HG03095 (cell line): ENCODE data around the gene NAA50.

ENCODE experiments used
- ATAC-seq: cut with Tn5 transposase; IDR thresholded peaks from one replicate; pipeline ENCODE4 v1.9.1; 2021; ENCODE audit warnings: moderate library complexity; ENCODE audit not compliant: unreplicated experiment

Gene NAA50

GRCh38 chr3:113695431-113695785 lies 50.6 kb downstream of the NAA50 start:
- no peak for ATAC-seq

GRCh38 chr3:113690482-113690881 lies 55.6 kb downstream of the NAA50 start:
- ATAC-seq, result no peak

GRCh38 chr3:113685956-113686721 lies 59.9 kb downstream of the NAA50 start:
- ATAC-seq, result no peak

GRCh38 chr3:113685124-113685523 lies 60.9 kb downstream of the NAA50 start:
- ATAC-seq, result no peak

- no peak for ATAC-seq
Observed at GRCh38 chr3:113684271-113684819, 61.7 kb downstream of the NAA50 start.

GRCh38 chr3:113678773-113679172 lies 67.3 kb downstream of the NAA50 start:
- ATAC-seq, result no peak

GRCh38 chr3:113677737-113678136 lies 68.3 kb downstream of the NAA50 start:
- no peak for ATAC-seq

- ATAC-seq, result no peak
Observed at GRCh38 chr3:113676261-113676660, 69.8 kb downstream of the NAA50 start.

GRCh38 chr3:113673593-113673992 lies 72.5 kb downstream of the NAA50 start:
- ATAC-seq, result no peak

GRCh38 chr3:113668015-113668414 lies 78.0 kb downstream of the NAA50 start:
- ATAC-seq, result no peak
